Fibroblast of skin of back (primary cell): ENCODE results near the gene SPATC1L.
"Not testable (repeated sequence)": the region's sequence is repeated elsewhere in the genome, so short reads cannot be mapped to it uniquely, and the experiment has no call there.

Source experiments
- DNase-seq: peaks from one replicate; pipeline ENCODE4 v3.0.0-alpha.2; 2013

SPATC1L gene

DNA sequence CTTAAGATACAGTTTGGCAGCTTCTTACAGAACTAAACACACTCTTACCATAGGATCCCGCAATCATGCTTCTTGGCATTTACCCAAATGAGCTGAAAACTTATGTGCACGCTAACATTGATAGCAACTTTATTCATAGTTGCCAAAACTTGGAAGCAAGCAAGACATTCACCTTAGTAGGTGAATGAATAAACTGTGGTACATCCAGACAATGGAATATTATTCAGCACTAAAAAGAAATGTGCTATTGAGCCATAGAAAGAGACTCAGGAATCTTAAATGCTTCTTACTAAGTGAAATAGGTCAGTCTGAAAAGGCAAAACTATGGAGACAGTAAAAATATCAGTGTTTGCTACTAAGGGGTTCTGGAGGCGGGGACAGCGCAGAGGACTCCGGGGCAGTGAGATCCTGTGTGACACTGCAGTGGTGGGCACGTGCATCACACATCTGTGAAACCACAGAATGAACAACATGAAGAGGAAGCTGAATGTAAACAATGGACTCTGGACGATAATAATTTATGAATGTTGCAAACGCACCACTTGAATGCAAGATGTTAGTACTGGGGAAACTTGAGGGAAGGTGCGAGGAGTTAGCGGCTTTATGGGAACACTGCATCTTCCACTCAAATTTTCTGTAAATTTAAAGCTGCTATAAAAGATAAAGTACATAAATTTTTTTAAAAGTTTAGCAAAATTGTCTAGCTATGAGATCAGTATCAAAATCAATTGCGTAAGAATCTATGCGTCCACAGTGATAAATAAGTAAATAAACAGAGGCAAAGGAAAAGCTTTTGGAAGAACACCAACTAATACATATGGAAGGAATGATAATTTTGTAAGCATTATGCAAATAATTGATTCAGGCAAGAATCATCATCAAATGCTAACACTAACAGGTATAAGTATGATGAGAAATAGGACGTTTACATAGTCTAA, 15.4 kb upstream of the SPATC1L start:
- no peak for DNase-seq

GRCh38 chr21:46196733-46197132, 12.5 kb upstream of the SPATC1L start:
- DNase-seq, result no peak

GRCh38 chr21:46195595-46196195, 11.4 kb upstream of the SPATC1L start:
- DNase-seq, result no peak

DNA sequence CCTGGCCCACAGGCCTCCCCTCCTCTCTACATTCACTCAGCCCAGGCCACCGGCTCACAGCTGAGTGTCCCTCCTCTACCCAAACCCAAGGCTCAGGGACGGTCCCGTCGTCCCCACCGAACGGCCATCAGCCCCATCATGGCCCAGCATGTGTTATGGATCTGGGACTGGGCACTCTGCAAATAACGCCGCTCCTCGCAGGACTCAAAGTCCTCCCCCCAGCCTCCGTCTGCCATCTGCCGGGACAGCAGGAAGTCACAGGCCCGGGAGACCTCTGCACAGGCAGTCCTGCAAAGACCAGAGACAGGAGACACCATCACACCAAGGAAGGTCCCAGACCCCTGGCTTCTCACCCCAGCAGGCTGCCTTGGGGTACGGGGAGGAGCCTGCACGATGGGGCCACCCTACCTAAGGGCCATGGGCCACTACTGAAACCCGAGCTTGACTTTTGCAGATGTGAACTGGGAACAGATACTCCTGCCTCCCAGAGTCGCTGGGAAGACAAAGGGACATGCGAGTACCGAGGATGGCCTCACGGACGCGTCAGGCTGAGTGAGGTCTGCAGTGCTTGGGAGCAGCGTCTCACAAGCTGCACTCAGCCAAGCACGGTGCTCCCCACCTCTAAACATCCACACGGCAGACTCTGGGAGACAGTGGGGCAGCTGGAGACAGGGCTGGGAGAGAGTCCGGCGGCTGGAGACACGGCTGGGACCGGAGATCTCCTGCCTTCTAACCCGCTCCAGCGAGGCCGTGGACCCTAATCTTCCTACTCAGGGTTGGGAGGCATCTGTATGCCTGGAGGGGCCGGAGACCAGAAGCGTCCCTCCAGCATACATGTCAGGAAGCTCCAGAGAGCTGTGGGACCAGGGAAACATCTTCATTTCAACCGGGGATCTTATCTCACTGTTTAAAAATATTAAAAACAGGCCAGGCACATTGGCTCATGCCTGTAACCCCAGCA, 10.4 kb upstream of the SPATC1L start:
- DNase-seq, result no peak

GRCh38 chr21:46193829-46194373, 9.6 kb upstream of the SPATC1L start:
- no peak for DNase-seq

- no peak for DNase-seq
These were observed 7.7 kb upstream of the SPATC1L start for GRCh38 chr21:46191686-46192575.

DNA sequence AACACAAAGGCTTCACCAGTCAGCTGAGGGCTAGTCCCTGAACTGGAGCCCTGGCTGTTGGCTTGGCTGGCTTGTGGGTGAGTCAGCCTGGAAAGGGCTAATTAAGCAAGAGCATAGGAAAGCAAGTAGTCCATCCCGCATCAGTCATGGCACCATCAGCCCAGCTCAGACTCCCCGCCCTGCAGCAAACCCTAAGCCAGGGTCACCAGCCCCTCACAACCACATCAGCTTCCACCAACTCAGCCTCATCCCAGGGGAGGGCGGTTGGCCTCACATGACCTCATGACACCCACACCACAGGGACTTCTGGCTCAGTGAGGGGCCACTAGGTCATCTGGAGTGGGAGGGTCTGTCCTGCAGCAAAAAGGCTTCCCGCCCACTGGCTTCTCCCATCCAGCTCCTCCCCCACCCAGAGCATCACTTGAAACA, 7.0 kb upstream of the SPATC1L start:
- peak; percentile 67 for DNase-seq

DNA sequence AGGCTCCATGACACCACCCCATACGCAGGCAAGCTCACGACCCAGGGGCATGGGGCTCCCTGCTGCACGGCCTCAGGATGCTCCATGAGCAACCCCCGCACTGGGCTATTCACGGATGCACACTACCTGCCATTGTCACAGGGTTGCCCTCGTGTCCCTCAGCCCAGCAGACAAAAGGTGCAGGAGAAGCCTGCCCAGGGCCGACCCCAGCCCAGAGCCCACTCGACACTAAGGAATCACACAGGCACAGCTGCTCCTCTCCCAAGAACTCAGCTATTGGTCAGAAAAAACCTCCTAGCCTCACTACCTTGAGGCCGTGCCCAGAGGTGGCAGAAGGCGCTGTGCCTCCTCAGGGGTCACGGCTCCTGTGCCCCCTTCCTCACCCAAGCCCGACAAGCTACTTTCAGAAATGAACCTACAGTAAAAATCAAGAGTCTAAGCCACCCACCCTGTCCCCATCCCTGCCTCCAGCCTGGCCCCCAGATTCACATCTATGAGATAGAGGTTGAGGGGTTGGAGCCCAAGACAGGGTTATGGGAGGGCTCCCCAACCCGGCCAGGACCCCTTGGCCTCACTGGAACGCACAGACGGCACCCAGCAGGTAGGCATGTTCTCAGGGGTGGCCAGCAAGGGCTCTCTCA, 6.4 kb upstream of the SPATC1L start:
- no peak for DNase-seq

DNA sequence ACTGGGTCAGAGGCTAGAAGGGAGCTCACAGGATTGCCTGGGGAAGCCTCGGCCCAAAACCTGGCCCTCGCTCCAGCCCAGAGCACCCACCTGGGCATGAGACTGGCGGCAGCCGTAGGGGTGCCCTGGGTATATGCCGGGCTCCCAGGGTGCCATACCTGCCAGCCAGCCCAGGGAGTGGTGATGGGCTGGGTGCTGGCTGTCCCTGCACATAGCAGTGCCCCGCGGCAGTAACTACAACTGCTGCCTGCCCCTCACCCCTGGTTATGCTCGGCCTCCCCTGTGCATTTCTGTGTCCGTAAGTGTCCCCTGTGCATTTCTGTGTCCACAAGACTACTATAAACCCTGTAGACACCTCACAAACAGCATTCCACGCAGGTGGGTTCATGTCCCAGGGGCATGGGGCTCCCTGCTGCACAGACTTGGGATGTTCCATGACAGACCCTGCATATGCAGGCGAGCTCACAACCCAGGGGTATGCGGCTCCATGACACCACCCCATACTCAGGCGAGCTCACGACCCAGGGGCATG, 5.8 kb upstream of the SPATC1L start:
- no peak for DNase-seq

- peak; percentile 67 for DNase-seq
These were observed 5.1 kb upstream of the SPATC1L start for GRCh38 chr21:46189213-46189958.

DNA sequence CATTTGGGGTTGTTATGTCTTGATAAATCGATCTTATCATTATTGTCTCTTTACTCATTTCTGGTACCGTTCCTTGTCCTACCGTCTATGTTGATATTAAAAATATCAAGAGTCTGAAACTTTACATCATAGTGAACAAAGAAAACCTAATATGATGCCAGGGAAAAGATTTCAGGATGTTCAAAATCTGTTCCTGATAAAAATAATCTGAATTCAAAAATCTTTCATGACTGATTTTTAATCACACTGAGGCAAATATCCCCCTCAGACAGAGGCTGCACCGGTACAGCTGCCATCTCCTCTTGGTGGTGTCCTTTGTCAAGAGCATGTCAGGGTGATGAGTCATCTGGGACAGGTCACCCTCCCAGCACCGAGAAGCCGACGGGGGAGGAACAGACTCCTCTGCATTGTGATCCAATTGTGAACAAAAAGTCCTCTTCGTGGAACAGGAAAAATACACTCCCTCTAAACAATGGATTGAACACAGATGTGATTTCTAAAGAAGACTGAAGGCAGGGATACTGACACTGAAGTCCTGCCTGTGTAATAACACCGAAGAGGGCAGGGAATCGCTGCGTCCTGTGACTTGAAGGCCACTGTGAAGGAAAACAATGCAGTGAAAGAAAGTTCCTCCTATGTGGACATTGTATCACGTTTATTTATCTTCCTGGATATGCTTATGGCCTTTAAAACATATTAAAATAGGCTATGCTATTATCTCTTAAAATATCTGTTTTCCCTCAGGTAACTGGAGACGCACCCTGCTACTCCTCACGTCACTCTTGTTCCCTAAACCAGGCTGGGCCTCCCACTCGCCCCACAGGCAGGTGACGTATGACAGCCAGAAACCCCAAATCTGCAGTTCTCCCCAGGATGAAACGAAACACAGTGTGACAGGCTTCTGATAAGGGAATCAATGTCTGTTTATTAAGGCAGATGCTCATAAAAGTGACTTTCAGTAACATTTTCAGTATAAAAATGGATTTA, 4.3 kb upstream of the SPATC1L start:
- DNase-seq, result peak; percentile 86

DNA sequence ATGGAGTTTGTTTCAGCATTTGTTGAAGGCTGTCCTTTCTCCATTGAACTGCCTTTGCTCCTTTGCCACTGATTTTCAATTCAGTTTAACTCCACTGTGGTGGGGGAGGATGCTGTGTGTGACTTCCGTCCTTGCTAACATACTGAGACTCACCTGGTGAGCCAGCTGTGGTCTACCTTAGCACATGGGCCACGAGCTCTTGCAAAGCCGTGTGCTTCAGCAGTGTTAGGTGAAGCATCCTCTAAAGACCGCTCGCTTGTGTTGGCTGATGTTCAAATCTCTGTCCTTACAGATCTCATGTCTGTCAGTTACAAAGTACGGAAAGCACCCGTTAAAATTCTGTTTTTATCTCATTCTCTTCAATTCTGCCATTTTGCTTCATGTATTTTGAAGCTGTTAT, 3.6 kb upstream of the SPATC1L start:
- no peak for DNase-seq

DNA sequence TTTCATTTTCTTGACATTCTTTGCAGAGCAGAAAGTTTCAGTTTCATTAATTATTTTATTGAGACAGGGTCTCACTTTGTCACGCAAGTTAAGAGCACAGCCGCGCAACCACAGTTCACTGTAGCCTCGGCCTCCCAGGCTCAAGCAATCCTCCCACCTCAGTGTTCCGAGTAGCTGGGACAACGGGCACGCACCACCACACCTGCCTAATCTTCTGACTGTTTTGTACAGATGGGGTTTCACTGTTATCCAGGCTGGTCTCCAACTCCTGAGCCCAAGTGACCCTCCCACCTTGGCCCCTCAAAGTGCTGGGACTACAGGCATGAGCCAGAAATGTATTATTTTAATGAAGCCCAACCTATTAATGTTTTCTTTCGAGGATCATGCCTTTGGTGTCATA, 3.0 kb upstream of the SPATC1L start:
- no peak for DNase-seq

DNA sequence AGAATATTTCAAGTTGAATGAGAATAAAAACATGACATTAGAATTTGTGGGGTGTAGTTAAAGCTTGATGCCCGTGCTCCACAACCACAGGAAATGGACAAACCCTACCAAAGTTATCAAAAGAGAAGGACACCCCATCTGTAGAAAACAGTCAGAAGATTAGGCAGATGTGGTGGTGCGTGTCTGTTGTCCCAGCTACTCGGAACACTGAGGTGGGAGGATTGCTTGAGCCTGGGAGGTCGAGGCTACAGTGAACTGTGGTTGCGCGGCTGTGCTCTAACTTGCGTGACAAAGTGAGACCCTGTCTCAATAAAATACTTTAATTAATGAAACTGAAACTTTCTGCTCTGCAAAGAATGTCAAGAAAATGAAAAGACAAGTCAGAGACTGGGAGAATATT, 1.5 kb upstream of the SPATC1L start:
- DNase-seq, result no peak

DNA sequence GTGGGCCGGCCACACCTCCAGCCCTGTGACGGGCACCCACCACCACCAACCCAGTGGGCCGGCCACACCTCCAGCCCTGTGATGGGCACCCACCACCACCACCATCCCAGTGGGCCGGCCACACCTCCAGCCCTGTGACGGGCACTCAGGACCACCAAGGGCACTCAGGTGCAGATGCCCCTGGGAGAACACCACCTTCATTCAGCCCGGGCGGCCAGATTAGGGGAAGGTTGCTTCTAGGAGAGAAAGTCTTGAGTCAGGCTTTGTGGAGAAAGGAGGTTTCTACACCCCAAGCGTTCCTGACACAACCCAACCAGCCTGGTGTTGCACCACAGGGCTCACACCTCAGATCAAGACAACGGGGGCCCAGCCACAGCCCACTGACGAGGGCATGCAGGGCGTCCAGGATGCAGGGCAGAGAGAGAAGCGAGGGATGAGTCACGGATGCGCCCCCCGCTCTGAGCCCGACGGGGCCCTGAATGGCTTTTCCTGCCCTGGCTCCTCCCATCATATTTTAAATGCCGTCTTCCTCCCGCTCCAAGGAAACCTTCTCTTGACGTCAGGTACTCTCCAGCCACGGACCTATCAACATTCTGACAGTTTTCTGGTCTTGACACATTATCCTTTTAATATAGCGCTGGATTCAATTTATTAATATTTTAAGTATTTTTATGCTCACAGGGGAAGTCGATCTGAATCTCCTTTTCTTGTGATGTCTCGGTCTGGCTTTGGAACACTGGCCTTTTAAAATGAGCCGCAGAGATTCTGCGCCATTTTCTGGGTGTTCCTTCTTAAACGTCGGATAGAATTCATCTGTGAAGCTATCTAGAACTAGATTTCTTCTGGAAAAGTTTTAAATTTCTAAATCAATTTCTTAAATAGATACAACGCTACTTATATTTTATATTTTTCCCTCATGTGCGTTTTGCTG, 631 bp upstream of the SPATC1L start:
- peak; percentile 73 for DNase-seq

DNA sequence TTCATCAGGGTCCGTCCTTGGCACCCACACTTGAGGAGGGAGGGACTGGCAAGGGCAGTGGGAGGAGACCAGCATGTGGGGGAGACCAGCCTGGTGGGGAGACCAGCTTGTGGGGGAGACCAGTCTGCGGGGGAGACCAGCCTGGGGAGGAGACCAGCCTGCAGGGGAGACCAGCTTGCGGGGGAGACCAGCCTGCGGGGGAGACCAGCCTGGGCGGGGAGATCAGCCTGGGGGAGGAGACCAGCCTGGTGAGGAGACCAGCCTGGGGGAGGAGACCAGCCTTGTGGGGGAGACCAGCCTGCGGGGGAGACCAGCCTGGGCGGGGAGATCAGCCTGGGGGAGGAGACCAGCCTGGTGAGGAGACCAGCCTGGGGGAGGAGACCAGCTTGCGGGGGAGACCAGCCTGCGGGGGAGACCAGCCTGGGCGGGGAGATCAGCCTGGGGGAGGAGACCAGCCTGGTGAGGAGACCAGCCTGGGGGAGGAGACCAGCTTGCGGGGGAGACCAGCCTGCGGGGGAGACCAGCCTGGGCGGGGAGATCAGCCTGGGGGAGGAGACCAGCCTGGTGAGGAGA, 836 bp downstream of the SPATC1L start:
- not testable (repeated sequence) for DNase-seq
